BE2C (cell line): Measurements from ENCODE around the gene GLT6D1.

ENCODE experiments used
- DNase-seq: peaks from one replicate; pipeline ENCODE4 v3.0.0-alpha.2; 2020
- H3K27me3 ChIP-seq: fragments of 250-450 bp; sonication (Bioruptor Pico); 2 replicates; pipeline ENCODE4 v1.5.1; 2020; ENCODE audit warnings: mild to moderate bottlenecking
- H3K36me3 ChIP-seq: fragments of 250-450 bp; sonication (Bioruptor Pico); 2 replicates; pipeline ENCODE4 v1.5.1; 2020; ENCODE audit warnings: mild to moderate bottlenecking
- H3K4me1 ChIP-seq: fragments of 250-450 bp; sonication (Bioruptor Pico); 2 replicates; pipeline ENCODE4 v1.5.1; 2020
- H3K4me3 ChIP-seq: 2 replicates; pipeline ENCODE4 v1.5.1; 2011; ENCODE audit warnings: low read depth, low read length
- H3K9me3 ChIP-seq: fragments of 250-450 bp; sonication (Bioruptor Pico); 2 replicates; pipeline ENCODE4 v1.5.1; 2020
- CTCF ChIP-seq: IDR thresholded peaks from 2 replicates; pipeline ENCODE4 v1.5.1; 2012; ENCODE audit warnings: mild to moderate bottlenecking, low read depth, low read length

GLT6D1 gene

GRCh38 chr9:135588886-135589595, 50.3 kb downstream of the GLT6D1 start:
- H3K27me3 ChIP-seq = no peaks in the 10 kb centered on the region
- DNase-seq = no peak
- H3K4me3 ChIP-seq = no peak overlapping the region
- no peaks in the 10 kb centered on the region for H3K36me3 ChIP-seq
- H3K4me1 ChIP-seq = peaks cover 5% of the 10 kb centered on the region; the same call in 1 of the 2 replicates
- H3K9me3 ChIP-seq = no peaks in the 10 kb centered on the region
- no peak for TF ChIP-seq CTCF

DNA sequence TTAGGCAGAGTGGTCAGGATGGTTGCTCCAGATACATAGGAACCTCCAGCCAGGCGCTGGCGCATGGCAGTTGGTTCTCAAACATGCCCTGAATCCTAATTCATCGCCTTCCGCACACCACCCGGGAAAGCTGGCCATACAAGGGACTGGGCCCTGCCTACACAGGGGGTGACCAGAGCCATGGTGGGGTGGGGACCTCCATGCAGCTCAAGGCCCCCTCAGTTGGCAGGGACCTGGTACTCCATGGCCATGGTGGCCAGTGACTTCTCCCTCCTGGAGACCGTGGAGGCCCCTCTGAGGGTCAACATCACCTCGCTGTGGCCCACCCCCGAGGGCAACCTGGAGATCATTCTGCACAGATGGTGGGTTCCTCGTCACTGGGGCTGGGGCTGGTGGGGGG, 51.0 kb downstream of the GLT6D1 start:
- peaks cover 5% of the 10 kb centered on the region; the same call in 1 of the 2 replicates for H3K4me1 ChIP-seq
- H3K9me3 ChIP-seq = no peaks in the 10 kb centered on the region
- H3K27me3 ChIP-seq = no peaks in the 10 kb centered on the region
- no peak for DNase-seq
- H3K36me3 ChIP-seq = no peaks in the 10 kb centered on the region
- no peak overlapping the region for H3K4me3 ChIP-seq
- no peak for TF ChIP-seq CTCF

- Histone ChIP-seq H3K36me3 (no peaks in the 10 kb centered on the region), H3K4me3 (no peak overlapping the region), H3K27me3 (no peaks in the 10 kb centered on the region), H3K9me3 (no peaks in the 10 kb centered on the region), H3K4me1 (peaks cover 6% of the 10 kb centered on the region; the same call in 1 of the 2 replicates)
- TF ChIP-seq CTCF = no peak
- DNase-seq = no peak
Measured at GRCh38 chr9:135587658-135588057, 51.7 kb downstream of the GLT6D1 start.

DNA sequence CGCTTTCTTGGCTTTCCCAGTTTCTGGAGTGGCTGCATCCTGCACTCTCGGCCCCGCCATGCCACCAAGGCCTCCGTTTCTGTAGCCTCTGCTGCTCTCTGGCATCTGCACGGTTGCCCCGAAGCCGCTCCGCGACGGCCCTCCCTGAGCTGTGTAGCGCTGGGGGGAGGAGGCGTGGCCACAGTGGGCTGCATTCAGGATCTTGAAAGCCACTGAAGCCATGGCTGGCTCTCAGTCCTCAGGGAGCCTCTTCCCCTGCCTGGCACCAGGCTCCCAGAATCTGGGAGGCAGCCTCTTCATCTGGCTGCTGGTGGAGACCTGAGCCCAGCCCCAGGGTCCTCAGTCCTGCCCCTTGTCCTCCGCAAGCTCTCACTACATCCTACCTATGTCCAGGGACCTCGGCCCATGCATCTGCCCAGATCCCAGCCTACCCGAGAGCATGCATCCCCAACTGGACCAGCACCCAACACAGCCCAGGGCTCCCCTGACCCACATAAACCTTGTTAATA, 52.7 kb downstream of the GLT6D1 start:
- no peaks in the 10 kb centered on the region for H3K27me3 ChIP-seq
- DNase-seq = no peak
- no peaks in the 10 kb centered on the region for H3K9me3 ChIP-seq
- H3K4me1 ChIP-seq = peaks cover 8% of the 10 kb centered on the region; the same call in 1 of the 2 replicates
- no peak for TF ChIP-seq CTCF
- H3K4me3 ChIP-seq = no peak overlapping the region
- no peaks in the 10 kb centered on the region for H3K36me3 ChIP-seq

GRCh38 chr9:135584934-135585333, 54.4 kb downstream of the GLT6D1 start:
- Histone ChIP-seq H3K36me3 (no peaks in the 10 kb centered on the region), H3K27me3 (no peaks in the 10 kb centered on the region), H3K4me3 (no peak overlapping the region), H3K9me3 (no peaks in the 10 kb centered on the region), H3K4me1 (peaks cover 8% of the 10 kb centered on the region; the same call in 1 of the 2 replicates)
- no peak for TF ChIP-seq CTCF
- no peak for DNase-seq

DNA sequence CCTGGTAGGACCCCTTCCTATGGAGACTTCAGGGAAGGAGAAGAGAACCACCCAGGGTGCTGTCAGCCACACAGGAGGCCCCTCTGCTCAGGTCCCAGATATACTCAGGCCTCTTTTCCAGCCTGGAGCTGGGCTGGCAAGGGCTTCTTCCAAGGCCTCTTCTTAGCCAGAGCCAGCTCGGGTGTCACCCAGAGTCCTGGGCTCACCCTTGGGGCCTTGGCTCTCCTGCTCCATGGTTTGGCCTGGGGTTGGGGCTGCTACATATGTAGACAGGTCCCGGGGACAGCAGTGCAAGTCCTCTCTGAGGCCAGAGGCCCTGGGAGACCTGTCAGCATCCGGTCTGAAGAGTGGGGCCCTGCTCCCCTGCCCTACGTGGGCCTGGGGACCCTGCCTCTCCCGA, 55.0 kb downstream of the GLT6D1 start:
- no peak for TF ChIP-seq CTCF
- no peak for DNase-seq
- Histone ChIP-seq H3K4me3 (no peak overlapping the region), H3K27me3 (no peaks in the 10 kb centered on the region), H3K36me3 (no peaks in the 10 kb centered on the region), H3K9me3 (no peaks in the 10 kb centered on the region), H3K4me1 (peaks cover 8% of the 10 kb centered on the region; the same call in 1 of the 2 replicates)
